MM.1S (cell line): ENCODE results near the gene TSPAN3.

Experiments used
- DNase-seq: peaks from one replicate; pipeline ENCODE4 v3.0.0-alpha.2; 2015
- H2AFZ ChIP-seq: fragments of 300-600 bp; sonication (generic); 2 replicates; pipeline ENCODE4 v1.6.0; 2016; ENCODE audit warnings: antibody characterized with exemption, low read length
- H3F3A ChIP-seq: fragments of 300-600 bp; sonication (generic); 2 replicates; pipeline ENCODE4 v1.6.1; 2016; ENCODE audit warnings: mild to moderate bottlenecking, antibody characterized with exemption, low read length, moderate library complexity, mixed read lengths; ENCODE audit not compliant: insufficient read depth
- H3K27ac ChIP-seq: fragments of 300-600 bp; sonication (generic); 2 replicates; pipeline ENCODE4 v1.5.1; 2016; ENCODE audit warnings: mild to moderate bottlenecking, low read length
- H3K27me3 ChIP-seq: fragments of 300-600 bp; sonication (generic); replicated peaks from 2 replicates; pipeline ENCODE4 v1.6.0; 2016; ENCODE audit warnings: low read length; ENCODE audit not compliant: insufficient read depth
- H3K36me3 ChIP-seq: fragments of 300-600 bp; sonication (generic); replicated peaks from 2 replicates; pipeline ENCODE4 v1.6.1; 2016; ENCODE audit warnings: mild to moderate bottlenecking, low read length, mixed read lengths; ENCODE audit not compliant: insufficient read depth
- H3K4me1 ChIP-seq: fragments of 300-600 bp; sonication (generic); 2 replicates; pipeline ENCODE4 v1.6.1; 2016; ENCODE audit warnings: low read length, mixed read lengths
- H3K4me2 ChIP-seq: fragments of 300-600 bp; sonication (generic); 2 replicates; pipeline ENCODE4 v1.6.0; 2016; ENCODE audit warnings: low read depth, low read length
- H3K4me3 ChIP-seq: fragments of 300-600 bp; sonication (generic); 2 replicates; pipeline ENCODE4 v1.5.1; 2016; ENCODE audit warnings: low read length, mixed read lengths
- H3K79me2 ChIP-seq: fragments of 300-600 bp; sonication (generic); 2 replicates; pipeline ENCODE4 v1.6.1; 2016; ENCODE audit warnings: mixed run types, low read length, mixed read lengths
- H3K9ac ChIP-seq: fragments of 300-600 bp; sonication (generic); 2 replicates; pipeline ENCODE4 v1.6.1; 2016; ENCODE audit warnings: low read length, mixed read lengths
- H3K9me2 ChIP-seq: fragments of 300-600 bp; sonication (generic); replicated peaks from 2 replicates; pipeline ENCODE4 v1.6.1; 2016; ENCODE audit warnings: mild to moderate bottlenecking, low read length, mixed read lengths; ENCODE audit not compliant: insufficient read depth
- H3K9me3 ChIP-seq: fragments of 300-600 bp; sonication (generic); replicated peaks from 2 replicates; pipeline ENCODE4 v1.6.1; 2016; ENCODE audit warnings: mild to moderate bottlenecking, low read length, mixed read lengths; ENCODE audit not compliant: insufficient read depth
- H4K20me1 ChIP-seq: fragments of 300-600 bp; sonication (generic); 2 replicates; pipeline ENCODE4 v1.6.1; 2016; ENCODE audit warnings: mild to moderate bottlenecking, low read length, moderate library complexity, mixed read lengths; ENCODE audit not compliant: insufficient read depth
- EZH2 ChIP-seq: fragments of 300-600 bp; sonication (generic); optimal IDR thresholded peaks from 2 replicates; pipeline ENCODE3; 2017; ENCODE audit warnings: low read depth, mild to moderate bottlenecking, antibody characterized with exemption, low read length, mixed read lengths
- EZH2phosphoT487 ChIP-seq: fragments of 300-600 bp; sonication (generic); IDR thresholded peaks from 2 replicates; pipeline ENCODE4 v1.6.1; 2018; ENCODE audit warnings: antibody characterized with exemption, low read length
- TF ChIP-seq, protein P1 (sequence below): fragments of 300-600 bp; sonication (generic); IDR thresholded peaks from 2 replicates; pipeline ENCODE4 v1.5.1; 2016; ENCODE audit warnings: antibody characterized with exemption, low read length, mixed read lengths

The TSPAN3 gene

GRCh38 chr15:77033729-77034671 lies 36.9 kb downstream of the TSPAN3 start:
- Histone ChIP-seq H4K20me1 (no peaks in the 10 kb centered on the region), H3K4me3 (no peak overlapping the region), H3K79me2 (no peaks in the 10 kb centered on the region), H3K4me1 (0 out of 2 replicates have a peak, but pooled peaks cover 3% of the 10 kb centered on the region), H3K27ac (no peak overlapping the region), H3K27me3 (no peaks in the 10 kb centered on the region), H2AFZ (no peak overlapping the region), H3K4me2 (no peak overlapping the region), H3K36me3 (no peaks in the 10 kb centered on the region), H3F3A (no peaks in the 10 kb centered on the region), H3K9ac (no peak overlapping the region), H3K9me2 (no peaks in the 10 kb centered on the region), H3K9me3 (no peaks in the 10 kb centered on the region)
- TF ChIP-seq, protein P1, sequence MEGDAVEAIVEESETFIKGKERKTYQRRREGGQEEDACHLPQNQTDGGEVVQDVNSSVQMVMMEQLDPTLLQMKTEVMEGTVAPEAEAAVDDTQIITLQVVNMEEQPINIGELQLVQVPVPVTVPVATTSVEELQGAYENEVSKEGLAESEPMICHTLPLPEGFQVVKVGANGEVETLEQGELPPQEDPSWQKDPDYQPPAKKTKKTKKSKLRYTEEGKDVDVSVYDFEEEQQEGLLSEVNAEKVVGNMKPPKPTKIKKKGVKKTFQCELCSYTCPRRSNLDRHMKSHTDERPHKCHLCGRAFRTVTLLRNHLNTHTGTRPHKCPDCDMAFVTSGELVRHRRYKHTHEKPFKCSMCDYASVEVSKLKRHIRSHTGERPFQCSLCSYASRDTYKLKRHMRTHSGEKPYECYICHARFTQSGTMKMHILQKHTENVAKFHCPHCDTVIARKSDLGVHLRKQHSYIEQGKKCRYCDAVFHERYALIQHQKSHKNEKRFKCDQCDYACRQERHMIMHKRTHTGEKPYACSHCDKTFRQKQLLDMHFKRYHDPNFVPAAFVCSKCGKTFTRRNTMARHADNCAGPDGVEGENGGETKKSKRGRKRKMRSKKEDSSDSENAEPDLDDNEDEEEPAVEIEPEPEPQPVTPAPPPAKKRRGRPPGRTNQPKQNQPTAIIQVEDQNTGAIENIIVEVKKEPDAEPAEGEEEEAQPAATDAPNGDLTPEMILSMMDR, result no peak
- no peak for TF ChIP-seq EZH2phosphoT487
- TF ChIP-seq EZH2, result no peak
- DNase-seq, result no peak

DNA sequence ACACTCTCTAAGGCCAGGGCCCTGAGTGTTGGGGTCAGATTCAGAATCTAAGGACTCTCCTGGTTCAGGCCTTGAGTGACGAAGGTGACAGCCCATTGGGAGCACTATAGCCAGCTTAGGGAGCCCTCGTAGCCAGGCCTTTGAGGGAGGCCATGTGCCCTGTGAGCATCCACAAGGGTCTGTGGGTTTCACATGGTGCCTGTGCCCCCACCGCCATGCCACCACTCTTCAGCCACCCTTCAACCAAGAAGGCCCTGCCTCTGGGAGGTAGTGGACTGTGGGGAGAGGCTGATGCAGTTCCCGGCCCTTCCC lies 37.5 kb downstream of the TSPAN3 start:
- no peaks in the 10 kb centered on the region for H4K20me1 ChIP-seq
- TF ChIP-seq, protein P1, result no peak
- TF ChIP-seq EZH2phosphoT487 (no peak), EZH2 (no peak)
- DNase-seq, result no peak
- H3K9me2 ChIP-seq, result no peaks in the 10 kb centered on the region
- H3K79me2 ChIP-seq, result no peaks in the 10 kb centered on the region
- no peaks in the 10 kb centered on the region for H3F3A ChIP-seq
- H2AFZ ChIP-seq, result no peak overlapping the region
- H3K4me2 ChIP-seq, result no peak overlapping the region
- no peak overlapping the region for H3K4me3 ChIP-seq
- 0 out of 2 replicates have a peak, but pooled peaks cover 3% of the 10 kb centered on the region for H3K4me1 ChIP-seq
- no peaks in the 10 kb centered on the region for H3K9me3 ChIP-seq
- H3K27ac ChIP-seq, result no peak overlapping the region
- H3K36me3 ChIP-seq, result no peaks in the 10 kb centered on the region
- no peaks in the 10 kb centered on the region for H3K27me3 ChIP-seq
- H3K9ac ChIP-seq, result no peak overlapping the region

DNA sequence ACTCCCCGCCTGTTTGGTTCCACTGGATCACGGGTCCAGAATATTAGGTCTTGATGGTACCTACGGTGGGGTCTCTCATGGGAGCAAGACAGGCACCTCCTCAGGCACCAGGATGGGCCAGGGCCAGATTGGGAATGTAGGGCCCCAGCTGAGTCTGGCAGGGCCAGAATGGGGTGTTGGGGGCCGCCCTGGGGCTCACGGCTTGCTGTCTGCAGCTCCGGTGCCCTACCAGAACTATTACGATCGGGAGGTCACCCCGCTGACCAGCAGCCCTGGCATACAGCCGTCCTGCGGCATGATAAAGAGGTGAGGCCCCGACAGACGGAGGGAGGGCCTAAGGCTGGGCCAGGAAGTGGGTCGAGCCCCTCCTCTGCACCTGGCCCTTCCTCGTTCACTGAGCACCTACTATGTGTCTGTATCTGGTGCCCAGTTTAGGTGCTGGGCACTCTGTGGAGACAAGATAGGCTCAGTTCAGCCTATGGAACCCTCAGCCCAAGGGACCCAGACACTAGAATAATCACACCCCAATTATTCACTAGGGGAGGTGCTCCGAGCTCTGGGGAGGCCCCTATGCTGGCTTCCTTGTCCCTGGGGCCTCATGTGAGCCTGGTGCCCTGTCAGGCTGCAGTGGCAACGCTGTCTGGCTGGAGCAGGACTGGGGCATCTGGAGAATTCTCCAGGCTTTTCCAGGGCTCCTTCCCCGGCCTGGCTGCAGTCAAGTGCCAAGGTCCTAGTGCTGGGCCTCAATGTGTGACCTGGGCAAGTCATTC lies 38.1 kb downstream of the TSPAN3 start:
- Histone ChIP-seq H3K79me2 (no peaks in the 10 kb centered on the region), H3K4me3 (no peak overlapping the region), H4K20me1 (no peaks in the 10 kb centered on the region), H3K9me2 (no peaks in the 10 kb centered on the region), H3K27me3 (no peaks in the 10 kb centered on the region), H3F3A (no peaks in the 10 kb centered on the region), H3K4me2 (no peak overlapping the region), H3K36me3 (no peaks in the 10 kb centered on the region), H3K4me1 (0 out of 2 replicates have a peak, but pooled peaks cover 3% of the 10 kb centered on the region), H3K27ac (no peak overlapping the region), H2AFZ (no peak overlapping the region), H3K9me3 (no peaks in the 10 kb centered on the region), H3K9ac (no peak overlapping the region)
- TF ChIP-seq EZH2phosphoT487, result no peak
- TF ChIP-seq EZH2, result no peak
- TF ChIP-seq, protein P1, result no peak
- DNase-seq, result no peak
